G401.6 (cell line): ENCODE measurements around the gene ERCC5.

Source experiments
- FAIRE-seq: peaks from 2 replicates; lab custom pipeline; 2012; peaks lifted over from hg19 to GRCh38; lab: Jason Lieb, UNC

The ERCC5 gene

DNA sequence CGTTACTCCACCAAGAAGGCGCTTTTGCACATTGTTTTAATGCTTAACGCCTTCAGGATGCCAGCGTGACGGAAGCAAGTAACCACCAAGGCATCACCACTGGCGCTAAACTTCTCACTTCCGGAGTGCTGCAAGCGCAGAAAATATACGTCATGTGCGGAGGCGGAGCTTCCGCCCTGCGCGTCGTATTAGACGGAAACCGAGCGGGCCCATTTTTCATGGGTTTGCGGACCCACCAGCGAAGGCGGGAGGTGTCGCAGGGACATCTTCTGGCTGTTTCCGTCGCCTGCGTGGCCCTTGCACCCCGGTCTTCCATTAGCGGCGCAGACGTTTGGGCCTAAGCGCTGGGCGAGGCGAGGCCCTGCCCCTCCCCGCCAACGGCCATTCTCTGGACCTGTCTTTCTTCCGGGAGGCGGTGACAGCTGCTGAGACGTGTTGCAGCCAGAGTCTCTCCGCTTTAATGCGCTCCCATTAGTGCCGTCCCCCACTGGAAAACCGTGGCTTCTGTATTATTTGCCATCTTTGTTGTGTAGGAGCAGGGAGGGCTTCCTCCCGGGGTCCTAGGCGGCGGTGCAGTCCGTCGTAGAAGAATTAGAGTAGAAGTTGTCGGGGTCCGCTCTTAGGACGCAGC, at the start of gene ERCC5:
Gene ERCC5 (plus strand): TSS at position 403 of the 631 bp plus-strand sequence. CDS start 235 bp downstream, outside the sequence.
- FAIRE-seq = peak; percentile 97

DNA sequence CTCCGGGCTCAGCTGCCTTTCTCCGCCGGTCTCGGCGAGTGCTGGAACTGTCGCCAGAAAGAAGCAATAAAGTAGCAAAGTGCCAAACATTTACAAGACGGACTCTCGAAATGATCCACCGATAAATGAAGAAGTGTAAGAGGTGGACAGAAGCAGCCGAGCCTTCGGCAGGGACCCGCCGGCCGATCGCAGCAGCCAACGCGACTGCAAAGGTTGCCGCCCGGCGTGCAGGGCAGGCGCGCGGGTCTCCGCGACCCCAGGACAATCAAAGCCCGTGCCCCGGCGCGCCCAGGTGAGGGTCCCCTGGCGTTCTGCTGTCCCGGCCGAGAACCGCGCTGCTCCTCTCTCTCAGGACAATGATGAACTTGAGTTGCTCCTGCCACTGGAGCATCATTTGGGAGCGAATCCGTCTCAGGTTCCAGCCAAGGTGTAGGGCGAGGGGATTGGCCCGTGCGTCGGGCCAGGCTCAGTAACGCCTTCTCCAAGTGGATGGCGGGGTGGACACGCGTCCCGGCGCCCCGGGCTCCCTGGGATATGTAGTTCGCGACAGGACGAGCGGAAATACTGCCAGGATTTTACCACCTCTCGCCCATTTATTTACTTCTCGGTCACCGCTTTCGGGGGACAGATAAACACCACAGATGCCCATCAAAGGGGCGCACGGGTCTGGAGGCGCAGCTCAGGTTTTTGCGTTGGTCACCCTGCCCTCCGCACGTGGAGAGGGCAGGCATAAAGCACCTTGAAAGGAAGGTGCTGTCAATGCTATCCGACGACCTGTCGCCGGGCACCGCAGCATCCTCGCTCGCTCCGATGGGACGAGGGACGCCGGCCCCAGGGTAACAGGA, 47.0 kb upstream of the ERCC5 start, which contains the start of the genes BIVM and POGLUT2:
Gene BIVM (plus strand): TSS at position 539 of the 845 bp plus-strand sequence. CDS start 8,149 bp downstream, outside the sequence.
Gene POGLUT2 (minus strand): TSS at position 396 of the 845 bp plus-strand sequence. CDS start 306 bp downstream, at position 90.
- peak; percentile 96 for FAIRE-seq

DNA sequence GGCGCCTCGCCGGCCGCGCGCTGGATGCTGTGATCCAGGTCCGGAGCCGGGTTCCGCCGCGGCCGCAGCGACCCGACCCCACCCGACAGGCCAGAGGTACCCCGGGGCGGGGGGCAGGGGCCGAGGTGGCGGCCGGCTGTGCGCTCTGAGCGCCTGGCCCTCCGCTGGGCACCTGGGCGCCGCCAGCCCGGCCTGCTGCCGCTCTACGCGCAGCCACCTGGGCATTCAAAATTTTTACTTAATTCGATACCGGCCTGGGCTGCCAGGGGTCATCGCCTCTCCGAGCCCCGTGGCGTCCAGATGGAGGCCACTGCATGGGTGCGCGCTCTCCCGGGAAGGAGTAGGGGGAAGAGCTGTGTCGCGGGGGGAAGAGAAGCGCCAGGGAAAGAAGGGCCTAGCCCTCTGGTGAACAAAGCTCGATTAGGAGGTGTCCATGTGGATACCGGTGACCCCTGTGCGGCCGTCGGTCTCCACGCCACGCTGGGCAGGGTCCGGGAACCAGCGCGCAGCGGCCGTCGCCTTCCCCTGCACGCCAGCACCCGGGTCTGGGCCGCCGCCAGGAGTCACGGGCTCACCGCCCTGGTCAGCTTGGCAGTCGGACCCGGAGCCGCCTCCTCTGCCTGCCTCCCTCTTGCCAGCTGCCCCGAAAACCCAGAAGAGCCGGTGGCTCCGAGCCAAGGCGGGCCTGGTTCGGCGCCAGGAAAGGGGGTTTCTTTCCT, 46.2 kb upstream of the ERCC5 start:
- FAIRE-seq = no peak

DNA sequence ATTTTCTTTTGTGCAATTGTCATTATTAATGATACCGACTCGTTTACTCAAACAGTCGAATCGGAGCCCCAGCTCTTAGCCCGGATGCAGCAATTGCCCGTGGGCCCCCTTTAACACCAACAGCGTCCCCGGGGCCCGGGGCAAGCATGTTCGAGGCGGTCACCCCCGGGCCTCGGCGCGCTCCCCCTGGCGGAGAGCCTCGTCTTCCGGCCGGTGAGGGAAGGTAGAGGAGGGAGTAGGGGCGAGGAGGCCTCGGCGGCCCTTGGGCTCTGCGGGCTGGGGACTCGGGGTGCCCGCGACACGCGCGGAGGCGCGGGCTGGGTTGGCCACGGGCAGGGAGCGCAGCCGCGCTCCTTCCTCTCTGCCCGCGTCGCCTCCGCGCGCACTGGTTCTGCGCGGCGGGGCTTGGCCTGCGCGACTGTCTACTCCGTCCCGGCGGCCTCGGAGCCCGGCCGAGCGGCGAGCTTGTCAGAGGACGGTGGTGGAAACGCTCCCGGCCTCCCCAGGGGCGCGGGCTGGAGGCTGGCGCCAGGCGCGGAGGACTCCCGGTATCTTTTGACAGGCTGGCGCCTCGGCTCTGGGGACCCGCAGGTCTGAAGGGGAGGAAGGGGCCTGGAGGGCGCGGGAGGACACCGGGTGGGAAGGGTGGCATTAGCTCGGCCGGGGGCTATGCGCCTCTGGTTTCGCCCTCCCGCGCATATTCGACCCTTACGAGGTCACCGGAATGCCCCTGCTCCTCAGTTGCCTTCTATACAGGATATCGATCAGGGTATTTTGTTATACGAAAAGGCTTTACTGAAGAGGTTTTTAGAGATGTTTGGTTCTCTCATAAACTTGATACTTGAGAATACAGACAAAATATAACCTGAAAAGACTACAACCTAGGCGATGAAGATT, 45.4 kb upstream of the ERCC5 start:
- FAIRE-seq = no peak

DNA sequence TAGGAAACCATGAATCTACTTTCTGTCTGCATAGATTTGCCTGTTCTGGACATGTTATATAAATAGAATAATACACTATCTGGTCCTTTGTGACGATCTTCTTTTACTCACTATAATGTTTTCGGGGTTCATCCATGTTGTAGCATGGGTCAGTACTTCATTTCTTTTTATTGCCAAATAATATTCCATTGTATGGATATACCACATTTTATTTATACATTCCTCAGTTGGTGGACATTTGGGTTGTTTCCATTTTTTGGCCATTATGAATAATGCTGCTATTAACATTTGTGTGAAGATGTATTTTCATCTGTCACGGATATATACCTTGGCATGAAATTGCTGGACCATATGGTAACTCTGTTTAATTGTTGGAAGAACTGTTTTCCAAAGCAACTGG, 40.2 kb upstream of the ERCC5 start:
- no peak for FAIRE-seq

DNA sequence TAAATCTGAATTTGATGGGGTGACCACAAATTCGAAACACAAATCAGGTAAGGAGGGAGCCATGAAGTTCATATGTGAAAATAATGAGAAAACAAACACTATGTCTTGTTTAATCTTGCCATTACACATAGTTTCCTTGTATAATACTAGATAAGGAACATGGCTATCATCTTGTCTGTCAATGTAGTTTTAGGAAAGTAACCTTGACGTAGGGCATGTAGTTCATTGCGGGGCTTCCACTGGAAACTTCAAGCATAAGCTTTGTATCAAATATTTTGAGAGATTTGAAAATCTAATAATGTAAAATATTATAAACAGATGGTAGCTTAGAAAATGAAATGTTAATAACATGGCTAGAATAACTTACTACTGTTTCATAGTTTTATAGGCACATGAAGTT, 38.1 kb upstream of the ERCC5 start:
- no peak for FAIRE-seq

DNA sequence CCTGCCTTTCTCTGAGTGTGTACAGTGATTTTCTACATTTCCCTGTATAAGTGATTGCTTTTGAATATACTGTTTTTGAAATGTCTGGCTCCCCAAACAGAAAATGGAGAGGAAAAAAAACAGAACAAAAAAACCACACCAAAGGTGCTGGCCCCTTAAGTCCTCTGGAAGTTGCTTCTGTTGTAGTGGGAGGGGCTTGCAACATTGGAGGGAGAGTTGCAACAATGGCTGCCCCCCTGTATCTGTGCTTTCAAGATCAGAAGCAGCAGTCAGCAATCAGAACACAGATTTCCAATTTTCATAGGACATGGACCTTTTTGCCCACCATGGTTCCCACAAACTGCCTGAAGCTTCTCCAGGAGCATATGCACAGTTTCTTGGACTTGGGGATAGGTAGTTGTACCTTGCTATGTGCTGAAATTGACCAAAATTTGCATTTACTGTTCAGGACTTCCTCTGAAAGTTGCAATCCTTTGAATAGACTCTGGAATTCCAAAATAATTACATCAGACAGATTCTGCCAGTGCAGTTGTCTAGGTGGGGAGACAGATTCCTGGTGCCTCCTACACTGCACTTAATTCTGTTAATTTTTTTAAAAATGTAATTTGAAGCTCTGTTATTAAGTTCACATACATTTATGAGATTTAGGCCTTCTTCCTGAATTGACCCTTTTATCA, 33.1 kb upstream of the ERCC5 start:
- no peak for FAIRE-seq

DNA sequence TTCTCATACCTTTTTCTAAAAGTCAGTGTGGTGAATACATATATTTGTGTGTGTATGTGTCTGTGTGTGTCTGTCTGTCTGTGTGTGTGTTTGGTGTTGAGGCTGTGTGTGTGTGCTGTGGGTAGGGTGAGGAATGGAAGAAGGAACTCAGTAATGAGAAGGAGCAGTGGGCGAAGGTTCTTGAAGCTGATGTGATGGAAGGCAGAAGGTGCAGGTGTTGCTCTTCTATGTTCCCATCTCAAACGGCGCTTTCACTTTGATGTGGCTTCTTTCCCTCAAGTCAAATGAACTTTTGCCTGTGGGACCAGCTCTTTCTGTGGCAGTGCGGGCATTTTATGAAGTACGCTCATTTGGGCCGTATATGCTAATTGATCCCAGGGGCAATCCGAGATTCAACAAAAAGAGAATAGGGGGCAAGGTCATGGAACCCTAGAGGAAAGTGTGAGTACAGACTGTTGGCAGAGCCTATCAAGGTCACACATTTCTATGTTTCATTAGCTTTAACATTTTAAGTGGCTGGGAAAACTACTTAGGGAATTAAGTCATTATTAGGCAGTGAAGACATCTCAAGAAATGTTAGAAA, 31.7 kb upstream of the ERCC5 start:
- FAIRE-seq = no peak

DNA sequence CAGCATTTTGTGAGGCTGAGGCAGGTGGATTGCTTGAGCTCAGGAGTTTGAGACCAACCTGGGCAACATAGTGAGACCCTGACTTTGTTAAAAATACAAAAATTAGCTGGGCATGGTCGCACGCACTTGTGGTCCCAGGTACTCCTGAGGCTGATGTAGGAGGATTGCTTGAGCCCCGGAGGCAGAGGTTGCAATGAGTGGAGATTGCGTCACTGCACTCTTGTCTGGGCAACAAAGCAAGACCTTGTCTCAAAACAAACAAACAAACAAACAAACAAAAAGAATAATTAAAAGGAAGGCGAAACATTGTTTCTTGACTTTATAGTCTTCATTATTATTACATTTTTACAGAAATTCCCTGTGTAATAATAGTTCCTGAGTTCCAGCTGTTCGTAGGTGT, 31.0 kb upstream of the ERCC5 start:
- FAIRE-seq = no peak

DNA sequence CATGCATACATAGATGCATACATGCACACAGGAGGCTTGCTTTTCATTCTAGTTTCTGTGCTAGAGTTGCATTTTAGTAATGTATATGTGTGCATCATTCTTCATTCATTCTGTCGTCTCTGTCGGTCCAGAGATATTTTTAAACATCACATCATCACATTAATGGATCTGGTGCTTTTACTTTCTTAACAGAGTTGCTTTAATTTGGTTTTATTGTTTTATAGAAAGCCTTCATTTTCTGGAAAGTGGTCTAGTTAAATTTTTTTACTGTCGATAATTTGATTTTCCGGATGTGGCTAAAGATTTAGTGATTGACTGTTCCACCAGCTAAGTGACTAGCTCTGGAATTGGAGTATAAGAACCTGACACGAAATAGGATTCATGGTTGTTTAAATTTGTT, 30.0 kb upstream of the ERCC5 start:
- FAIRE-seq = no peak

DNA sequence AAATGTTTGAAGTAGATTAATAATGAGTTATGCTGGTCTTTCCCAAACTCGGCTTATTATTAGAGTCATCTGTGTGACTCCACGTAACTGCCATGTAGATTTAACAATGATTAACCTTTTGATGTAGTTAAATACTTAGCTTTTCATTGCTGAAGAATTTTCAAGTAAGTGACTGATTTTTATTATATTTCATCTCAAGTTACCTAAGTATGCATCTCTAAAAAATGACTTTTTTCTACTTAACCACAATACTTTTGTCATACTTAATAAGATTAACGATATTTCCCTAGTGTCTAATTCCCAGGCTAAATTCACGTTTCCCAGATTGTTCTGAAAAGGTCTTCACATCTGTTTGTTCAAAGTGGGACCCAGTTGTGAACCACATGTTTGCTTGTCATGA, 29.1 kb upstream of the ERCC5 start:
- FAIRE-seq = no peak

DNA sequence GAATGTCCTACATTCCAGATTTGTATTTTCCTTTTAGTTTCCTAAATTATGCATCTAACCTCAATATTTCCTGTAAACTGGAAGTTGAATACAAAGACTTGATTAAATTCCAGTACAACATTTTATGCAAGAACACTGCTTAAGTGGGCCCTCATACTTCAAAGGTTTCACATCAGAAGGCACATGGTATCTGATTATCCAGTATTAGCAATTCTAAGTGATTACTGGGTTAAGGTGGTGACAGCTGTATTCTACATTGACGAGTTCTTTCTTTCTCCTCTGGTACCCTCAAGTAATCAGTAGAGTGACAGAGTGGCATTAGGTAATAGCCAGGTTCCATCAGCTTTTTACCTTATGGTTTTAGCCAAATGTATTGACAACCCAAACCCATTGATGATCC, 28.6 kb upstream of the ERCC5 start:
- peak; percentile 76 for FAIRE-seq

DNA sequence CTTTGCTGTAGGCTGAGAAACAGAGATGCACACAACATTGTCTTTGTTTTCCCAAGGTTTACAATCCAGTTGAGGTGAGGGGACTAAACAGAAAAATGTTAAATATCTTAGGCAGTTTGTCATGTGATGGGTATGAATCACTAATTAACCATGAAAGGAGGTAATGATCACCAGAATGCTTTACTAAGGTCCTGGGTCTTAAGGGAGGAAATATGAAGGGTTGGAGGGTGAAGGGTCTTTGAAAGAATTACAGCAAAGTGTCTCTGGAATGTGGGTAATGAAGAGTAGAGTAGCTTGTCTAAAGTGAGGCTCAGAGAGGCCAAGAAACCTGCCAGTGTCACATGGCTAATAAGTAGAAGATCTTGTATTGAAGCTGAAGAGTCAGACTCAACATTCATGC, 27.9 kb upstream of the ERCC5 start:
- peak; percentile 91 for FAIRE-seq

DNA sequence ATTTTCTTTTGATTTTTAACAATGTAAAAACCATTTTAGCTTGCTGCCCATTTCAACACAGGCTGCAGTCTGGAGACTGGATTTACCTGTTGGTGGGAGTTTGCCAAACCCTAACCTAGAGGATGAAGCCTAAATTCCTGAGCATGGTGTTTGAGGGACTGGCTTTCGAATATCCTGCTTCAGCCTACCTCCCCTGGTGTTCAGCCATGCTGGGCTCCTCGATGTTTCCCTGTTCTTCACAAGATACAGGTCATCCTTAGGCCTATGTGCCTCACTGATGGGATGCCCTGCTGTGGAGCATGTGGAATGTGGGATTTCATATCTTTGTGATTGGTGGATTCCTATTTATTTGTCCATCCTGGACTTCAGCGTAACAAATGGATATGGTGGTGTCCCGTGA, 20.4 kb upstream of the ERCC5 start:
- FAIRE-seq = no peak

DNA sequence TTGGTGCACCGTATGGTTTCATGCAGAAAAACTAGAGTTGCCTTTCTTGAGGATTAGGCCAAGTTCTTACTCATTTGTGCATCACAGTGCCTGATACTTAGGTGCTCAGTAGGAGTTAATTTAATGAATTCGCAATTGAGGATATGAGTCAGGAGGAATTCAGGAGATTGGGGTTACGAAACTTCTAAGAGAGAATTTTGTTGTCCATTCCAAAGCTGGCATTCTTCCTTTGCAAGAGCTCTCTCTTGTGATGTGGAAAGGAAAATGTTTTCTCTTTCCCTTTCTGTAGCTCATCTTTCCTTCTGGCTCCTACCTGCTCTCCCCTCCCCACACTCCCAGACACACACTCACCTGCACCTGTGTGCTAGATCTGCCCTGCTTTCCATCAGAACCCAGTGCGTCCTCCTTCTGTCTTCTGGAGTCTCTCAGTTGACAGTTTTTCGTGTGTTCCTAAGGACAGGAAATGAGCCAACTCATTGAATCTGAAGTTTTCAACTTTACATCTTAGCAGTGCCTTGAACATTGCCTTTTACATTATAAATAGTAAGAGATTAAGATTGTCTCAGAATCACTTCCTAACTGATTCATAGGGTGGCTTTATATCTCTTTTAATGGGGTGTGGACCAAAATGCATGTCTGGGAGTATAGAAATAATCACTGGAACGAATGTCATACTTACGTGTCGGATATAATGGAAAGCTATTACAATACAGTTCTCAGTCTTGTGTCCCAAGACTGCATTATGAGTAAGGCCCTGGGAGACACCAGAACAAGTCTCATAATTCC, 19.7 kb upstream of the ERCC5 start:
- FAIRE-seq = peak; percentile 97

DNA sequence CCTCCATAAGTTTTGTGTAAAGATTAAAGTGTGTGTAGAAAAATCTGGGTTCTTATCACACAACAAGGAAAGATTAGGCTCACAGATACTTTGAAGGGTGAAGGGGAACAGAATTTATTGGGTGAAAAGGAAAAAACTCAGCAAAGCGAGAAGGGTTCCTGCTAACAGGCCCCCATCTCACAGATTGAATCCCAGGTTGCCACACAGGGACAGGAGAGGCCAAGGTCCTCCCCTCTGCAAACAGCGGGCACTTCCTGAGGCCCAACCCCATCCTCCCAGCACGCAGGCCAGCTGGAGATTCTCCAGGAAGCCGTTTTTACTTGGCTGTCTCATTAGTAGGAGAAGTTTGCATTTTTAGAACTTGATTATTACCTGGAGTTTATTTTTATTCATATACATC, 15.2 kb upstream of the ERCC5 start:
- no peak for FAIRE-seq

DNA sequence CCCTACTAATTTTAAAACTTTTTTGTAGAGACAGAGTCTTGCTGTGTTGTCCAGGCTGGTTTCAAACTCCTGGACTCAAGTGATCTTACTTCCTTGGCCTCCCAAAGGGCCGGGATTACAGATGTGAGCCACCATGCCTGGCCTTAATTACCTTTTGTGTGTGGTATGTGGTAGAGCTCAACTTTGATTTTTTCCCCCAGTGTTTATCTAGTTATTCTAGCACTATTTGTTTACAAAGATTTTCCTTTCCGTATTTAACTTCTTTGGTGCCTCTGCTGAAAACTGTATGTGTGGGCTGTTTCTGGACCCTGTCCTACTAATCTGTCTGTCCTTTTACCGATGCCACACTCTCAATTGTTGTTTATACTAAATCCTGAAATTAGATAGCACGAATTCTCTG, 9.4 kb upstream of the ERCC5 start:
- FAIRE-seq = no peak

DNA sequence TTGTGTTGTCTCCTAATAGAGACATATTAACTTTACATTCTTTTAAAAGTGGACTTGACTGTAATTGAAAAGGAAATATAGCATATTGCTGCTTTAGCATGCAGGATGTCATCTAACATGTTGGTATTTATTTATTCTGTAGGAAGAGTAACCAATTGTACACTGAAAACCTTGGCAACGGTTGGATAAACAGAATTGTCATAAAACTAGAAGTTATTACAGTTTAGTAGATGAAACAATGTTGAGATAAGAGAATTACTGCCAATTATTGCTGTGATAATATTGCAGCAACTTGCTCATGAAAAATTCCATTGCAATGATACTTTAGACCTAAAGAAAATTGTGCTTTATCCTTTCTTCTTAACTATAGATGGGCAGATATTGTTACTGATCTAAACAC, 7.6 kb upstream of the ERCC5 start:
- FAIRE-seq = no peak

DNA sequence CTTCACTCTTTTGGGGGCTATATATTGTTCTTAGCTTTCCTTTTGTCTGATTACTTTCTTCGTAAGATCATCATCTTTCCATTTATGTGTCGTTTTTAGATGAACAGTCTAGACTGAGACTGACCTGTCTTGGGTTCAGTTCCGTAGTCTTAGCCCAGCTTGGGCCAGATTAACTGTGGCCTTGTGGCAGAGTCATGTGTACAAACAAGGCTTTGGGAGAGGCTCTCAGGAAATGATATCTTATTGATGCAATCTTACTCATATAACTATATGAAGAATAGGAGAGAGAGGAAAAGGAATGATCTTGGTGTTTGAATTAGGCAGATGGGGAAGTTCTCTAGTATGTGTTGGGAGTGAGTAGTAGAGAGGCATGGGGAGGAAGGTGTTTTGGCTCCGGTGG, 6.8 kb upstream of the ERCC5 start:
- FAIRE-seq = no peak

DNA sequence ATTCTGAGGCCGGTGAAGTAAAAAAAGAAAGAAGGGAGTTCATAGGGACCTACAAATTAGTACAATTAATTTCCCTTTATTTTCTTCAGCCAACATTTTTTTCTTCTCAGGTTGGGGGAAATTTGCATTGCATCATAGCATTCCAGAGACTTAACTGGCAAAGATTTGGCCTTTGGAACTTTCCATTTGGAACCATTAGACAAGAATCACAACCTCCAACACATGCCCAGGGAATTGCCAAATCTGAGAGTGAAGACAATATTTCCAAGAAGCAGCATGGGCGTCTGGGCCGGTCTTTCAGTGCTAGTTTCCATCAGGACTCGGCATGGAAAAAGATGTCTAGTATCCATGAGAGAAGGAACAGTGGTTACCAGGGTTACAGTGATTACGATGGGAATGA, 6.4 kb upstream of the ERCC5 start:
- no peak for FAIRE-seq
